ENCODE measurements around the gene HAUS6.
"Not testable (repeated sequence)": the region's sequence is repeated elsewhere in the genome, so short reads cannot be mapped to it uniquely, and the experiment has no call there.

Gene HAUS6

GRCh38 chr9:19030899-19031298 lies 71.8 kb downstream of the HAUS6 start:
- DNase-seq: no peak

- DNase-seq: peak; percentile 27
Observed at GRCh38 chr9:19028835-19029451, 73.8 kb downstream of the HAUS6 start.

GRCh38 chr9:19027825-19028224 lies 74.9 kb downstream of the HAUS6 start:
- no peak for DNase-seq

DNA sequence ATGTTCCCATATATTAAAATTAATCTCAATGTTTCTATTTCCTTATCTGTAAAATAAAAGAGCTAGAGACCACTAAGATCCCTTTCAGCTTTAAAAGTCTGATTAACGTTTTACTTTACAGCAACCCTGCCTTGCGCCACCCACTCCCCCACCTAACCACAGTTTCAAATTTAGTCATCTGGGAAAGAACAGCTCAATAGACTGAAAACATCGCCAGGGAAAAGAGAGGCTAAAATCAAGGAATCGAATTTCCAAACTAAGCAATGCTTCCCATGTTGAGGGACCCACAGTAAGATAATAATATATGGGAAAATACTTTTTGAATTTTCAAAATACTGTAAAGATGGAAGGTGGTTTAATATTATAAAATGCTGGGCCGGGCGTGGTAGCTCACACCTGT lies 76.3 kb downstream of the HAUS6 start:
- no peak for DNase-seq

DNA sequence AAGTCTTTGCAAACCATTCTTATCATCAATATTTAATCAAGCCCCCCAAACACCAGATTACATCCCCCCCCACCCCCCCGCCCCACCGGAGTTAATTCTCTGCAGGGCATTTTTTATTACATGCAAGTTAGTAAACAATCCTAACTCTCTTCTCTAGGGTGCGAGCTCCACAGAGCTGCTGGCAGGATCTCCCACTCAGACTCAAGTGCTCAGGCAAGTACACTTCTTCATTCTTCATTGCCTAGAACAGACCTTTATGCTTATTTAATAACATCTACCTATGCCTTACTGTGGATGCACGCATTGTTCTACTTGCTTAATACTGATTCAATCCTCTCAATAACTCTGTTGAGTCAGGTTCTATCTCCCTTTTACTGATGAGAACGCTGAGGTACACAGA lies 79.6 kb downstream of the HAUS6 start:
- no peak for DNase-seq

DNA sequence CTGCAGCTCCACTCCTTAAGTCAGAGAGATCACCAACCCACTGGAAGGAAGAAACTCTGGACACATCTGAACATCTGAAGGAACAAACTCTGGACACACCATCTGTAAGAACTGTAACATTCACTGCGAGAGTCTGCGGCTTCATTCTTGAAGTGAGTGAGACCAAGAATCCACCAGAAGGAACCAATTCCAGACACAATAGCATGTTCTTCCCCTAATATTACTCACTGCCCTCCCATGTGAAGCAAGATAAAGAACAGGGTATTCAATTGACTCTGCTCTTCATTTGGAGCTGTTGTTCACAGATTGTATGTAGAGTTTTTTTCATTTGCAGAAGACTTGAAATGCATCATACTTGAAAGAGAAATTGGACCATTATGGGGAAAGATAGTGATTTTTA lies 80.5 kb downstream of the HAUS6 start:
- DNase-seq: no peak

- not testable (repeated sequence) for DNase-seq
Observed at GRCh38 chr9:19021649-19022048, 81.1 kb downstream of the HAUS6 start.

DNA sequence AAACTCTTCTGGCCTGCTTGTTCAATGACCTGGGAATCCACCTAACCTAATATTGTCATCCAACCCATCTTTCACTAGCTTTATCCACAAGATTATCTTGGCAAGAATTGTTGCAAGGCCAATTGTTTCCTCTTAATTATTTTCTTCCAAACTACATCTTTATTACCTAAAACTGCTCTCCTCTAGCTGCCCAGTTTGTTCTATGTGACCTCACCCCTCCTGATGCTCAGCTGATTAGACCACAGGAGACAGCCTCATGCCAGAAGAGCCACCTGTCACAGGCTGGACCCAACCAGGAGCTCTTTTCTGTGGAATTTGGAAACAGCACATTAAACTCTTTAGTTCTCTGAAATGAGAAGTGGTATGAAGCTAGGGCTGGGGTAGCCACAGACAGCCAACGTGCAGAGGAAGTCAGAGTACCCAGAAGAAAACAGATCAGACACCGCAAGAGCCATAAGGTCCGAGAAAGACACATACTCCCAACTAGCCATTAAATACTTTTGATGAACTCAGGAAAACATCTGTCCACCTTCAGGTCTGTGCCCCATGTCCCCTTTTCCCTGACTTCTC lies 81.7 kb downstream of the HAUS6 start:
- DNase-seq: no peak

DNA sequence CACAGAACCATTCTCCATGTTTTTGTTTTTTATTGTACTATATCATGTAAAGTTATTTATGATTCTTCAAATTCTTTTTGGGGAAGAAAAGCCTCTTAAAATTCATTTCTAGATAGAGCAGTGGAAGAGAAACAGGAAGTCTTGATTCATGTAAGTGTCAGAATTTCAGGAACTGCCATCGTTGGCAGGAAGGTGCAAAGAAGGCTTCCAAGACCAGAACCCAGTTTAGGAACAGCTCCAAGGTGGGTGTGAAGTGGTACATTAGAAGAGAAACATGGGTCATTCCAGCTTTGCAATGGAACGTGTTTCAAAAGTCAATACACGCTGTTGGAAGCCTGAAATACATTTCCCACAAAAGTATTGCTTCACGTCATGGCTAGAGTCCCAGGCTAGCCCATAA lies 84.5 kb downstream of the HAUS6 start:
- no peak for DNase-seq

GRCh38 chr9:19009391-19009965 lies 93.2 kb downstream of the HAUS6 start:
- DNase-seq: no peak
